Measurements from ENCODE around the gene ALG10.
A peak's percentile ranks its signal among the peaks of the same experiment; 100 is the strongest.
"Not testable (repeated sequence)": the region's sequence is repeated elsewhere in the genome, so short reads cannot be mapped to it uniquely, and the experiment has no call there.

ALG10 gene, protein sequence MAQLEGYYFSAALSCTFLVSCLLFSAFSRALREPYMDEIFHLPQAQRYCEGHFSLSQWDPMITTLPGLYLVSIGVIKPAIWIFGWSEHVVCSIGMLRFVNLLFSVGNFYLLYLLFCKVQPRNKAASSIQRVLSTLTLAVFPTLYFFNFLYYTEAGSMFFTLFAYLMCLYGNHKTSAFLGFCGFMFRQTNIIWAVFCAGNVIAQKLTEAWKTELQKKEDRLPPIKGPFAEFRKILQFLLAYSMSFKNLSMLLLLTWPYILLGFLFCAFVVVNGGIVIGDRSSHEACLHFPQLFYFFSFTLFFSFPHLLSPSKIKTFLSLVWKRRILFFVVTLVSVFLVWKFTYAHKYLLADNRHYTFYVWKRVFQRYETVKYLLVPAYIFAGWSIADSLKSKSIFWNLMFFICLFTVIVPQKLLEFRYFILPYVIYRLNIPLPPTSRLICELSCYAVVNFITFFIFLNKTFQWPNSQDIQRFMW

DNA sequence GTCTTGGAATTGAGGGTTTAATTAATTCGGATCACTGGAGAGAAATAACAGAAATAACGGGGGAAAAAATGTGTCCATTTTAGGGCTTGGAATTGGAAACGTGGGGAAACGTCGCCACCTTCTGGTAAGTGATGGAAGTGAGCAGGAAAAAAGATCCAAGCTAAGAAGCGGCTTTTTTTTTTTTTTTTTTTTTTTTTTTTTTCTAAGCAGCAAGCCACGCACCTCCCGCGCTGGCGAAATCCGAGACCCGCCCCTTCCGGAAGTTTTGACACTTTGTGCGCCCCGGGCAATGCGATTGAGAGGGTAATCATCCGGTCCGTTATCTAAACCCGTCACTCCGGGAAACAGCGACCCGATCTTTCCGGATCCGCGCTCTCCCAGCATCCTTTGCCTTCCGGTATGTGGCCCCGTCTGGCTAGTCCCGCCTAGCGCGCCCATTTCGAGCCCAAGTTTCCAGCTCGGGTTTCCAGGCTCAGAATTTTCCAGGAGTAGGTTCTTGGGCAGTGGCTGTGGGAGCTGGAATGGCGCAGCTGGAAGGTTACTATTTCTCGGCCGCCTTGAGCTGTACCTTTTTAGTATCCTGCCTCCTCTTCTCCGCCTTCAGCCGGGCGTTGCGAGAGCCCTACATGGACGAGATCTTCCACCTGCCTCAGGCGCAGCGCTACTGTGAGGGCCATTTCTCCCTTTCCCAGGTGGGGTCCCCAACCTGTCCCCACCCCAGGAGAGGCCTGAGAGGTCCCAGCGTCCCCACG, at the start of gene ALG10:
TSS of gene ALG10 (plus strand) at position 418 of the 752 bp plus-strand sequence. CDS start at position 522, 104 bp downstream.
- DNase-seq: peak; percentile 90

- not testable (repeated sequence) for DNase-seq
These were observed 49.4 kb upstream of the ALG10 start for GRCh38 chr12:33972884-33973283.

- DNase-seq: no peak
These were observed 44.4 kb upstream of the ALG10 start for GRCh38 chr12:33977887-33978286.

DNA sequence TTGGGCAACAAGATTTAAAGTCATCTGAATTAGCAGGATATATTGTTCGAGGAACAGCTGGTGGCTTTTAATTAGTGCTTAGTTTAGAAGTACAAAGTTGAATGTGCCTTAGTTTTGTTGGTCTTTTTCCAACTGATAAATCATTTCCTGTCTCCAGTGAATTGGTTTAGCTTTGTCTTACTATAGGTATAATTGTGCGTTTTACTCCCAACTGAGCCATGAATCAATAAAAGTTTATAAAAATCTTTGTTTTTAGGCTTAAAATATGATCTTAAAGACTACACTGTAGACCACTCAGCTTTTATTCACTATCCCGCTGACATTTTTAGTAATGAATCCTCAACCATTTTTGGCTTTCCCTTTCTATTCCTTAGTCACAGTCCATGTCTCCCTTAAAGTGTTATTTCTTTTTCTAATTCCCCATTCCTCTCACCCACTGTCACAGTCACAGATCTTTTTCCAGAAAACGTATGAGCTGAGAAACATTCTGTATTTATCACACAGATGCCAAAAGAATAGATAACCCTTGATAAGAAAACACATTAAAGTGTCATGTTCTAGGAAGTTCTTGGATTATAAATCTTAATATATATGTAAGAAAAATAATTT, 34.0 kb upstream of the ALG10 start:
- DNase-seq: no peak

DNA sequence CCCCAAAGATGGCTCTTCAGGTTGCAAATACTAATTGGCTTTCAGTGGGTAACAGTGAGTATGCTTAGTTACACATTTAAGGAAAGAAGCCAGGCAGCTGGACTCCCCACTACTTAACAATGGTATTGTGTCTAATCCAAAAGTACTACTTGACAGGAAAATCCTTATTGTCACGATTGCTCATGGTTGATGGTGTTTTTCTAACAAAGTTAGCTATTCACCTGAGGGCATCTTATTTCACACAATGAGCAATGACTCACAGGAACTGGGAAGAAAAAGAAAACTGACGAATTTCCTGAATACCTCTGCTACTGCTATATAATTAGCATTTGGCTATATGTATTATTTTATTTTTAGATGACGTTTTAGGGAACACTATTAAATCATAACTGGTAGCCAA, 33.4 kb upstream of the ALG10 start:
- no peak for DNase-seq

DNA sequence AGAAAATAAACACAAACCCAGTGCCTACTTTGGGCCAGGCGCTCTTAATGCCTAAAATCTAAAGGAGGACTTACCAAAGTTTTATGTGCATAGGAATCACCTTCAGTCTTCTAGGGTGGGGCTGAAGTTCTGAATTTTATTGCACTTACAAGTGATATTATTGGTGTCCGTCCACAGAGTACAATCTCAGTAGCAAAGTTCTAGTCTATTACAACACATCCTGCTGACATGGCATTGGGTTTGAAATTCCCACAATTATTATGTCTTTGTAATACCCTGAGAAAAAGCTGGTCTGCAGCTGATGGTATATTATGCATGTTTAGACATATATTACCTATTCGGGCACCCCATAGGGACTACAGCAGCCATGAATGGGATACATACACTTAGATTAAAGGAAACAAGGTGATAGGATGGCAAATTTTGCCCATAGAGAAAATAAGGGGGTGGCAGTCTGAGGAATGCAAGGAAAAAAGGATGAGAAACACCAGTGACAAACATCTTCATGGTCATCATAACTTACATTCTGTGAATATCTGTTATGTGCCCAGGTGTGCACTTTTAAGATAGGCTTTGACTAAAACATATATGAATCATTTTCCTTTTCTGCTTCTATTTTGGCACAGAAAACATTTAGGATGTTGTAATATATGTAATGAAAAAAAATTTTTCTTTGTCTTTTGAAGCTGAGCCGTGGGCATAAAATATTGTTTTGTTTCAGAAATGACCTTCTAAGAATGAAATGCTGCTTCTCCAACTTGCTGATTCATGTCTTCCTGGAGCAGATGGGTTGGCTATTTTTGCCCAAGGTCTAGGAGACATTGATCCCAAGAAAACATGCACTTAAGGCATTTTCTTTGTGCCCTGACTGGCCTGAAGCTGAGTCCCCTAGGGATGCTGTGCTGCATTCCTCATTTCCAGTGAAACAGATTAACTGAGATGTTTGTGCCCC, 27.2 kb upstream of the ALG10 start:
- DNase-seq: no peak

DNA sequence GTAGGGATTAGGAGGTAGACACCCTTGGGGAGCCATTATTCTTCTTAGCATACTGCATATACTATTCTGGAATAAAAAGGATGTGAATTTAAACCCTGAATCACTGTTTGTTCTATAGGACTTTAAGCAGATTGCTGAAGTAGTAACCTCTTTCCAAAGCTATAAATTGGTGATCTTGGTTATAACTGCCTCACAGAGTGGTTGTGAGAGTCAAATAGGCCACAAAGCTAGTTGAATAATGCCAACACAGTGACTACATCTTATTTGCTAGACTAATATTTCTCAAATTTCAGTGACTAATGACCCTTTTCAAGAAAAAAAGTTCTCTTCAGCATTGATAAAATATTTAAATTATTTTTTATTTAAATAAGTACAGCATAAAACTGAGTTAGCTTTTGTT, 13.5 kb upstream of the ALG10 start:
- not testable (repeated sequence) for DNase-seq

DNA sequence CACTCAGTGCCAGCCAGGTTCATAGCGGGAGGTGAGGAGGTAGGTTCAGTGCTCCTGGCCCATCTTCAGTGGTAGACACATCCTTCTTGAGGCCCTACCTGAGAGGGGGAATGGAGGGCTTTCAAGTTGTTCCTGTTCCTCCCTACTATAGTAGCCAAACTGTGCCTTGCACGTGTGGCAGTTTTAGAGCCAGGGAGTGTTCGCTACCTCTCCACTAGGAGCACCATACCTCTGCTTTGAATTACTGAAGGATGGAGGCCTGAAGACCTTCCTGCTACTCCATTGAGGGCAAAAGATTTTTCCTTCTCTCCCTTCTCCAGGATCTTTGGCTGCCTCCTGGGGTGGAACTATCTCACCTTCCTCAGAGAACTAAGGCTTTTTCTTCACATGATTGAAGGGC, 5.9 kb upstream of the ALG10 start:
- DNase-seq: no peak

GRCh38 chr12:34021071-34021470, 1.2 kb upstream of the ALG10 start:
- no peak for DNase-seq

- DNase-seq: not testable (repeated sequence)
These were observed 5.4 kb downstream of the ALG10 start for GRCh38 chr12:34027661-34028060.

GRCh38 chr12:34030591-34030990, 8.3 kb downstream of the ALG10 start:
- DNase-seq: no peak

DNA sequence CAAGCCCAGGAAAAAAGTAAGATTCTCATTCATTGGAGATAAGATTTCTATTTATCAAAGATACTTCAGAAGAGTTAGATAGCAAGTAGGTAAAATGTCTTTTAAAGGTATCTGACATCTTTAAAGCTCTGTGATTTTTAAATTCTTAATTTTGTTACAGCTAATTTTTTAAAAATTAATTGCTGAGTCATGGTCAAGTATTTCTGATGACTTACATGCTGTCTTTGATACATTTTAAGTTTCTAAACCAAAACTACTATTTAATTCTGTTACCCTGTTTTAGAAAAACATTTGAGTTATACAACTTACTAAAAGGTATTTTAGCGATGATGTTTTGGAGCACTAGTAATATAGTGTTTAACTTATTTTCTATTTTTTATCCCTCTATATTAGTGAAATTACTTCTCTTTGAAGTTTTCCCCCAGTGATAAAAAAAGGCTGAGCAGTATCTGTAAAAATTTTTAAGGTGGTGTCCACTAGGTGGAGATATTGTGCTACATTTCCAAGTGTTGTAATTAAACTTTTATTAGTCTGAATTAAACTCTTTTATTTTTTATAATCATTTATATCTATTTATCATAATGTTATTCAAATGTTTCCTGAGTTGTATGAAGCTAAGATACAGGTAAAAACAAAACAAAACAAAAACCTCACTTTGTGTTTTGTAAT, 11.5 kb downstream of the ALG10 start:
- DNase-seq: no peak

- not testable (repeated sequence) for DNase-seq
These were observed 16.1 kb downstream of the ALG10 start for GRCh38 chr12:34038357-34038756.

DNA sequence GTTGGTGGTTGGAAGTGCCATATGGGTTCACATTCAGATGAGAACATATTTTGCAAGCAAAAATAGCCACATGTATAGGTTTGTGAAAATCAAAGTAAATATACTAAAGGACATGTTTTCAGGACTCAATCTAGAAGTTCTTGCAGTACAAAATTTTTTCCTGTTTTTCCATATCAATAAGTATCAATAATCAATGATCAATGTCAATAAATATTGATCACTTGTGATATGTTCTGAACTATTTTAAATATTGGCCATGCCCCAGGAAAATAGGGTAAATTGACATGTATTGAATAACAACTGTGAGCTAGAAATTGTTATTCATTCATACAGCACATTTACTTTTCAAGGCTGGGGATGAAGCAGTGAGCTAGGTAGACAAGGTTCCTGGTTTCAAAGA, 24.3 kb downstream of the ALG10 start:
- no peak for DNase-seq

GRCh38 chr12:34047855-34048254, 25.6 kb downstream of the ALG10 start:
- DNase-seq: not testable (repeated sequence)

- DNase-seq: no peak
These were observed 26.4 kb downstream of the ALG10 start for GRCh38 chr12:34048714-34049113.

- no peak for DNase-seq
These were observed 29.2 kb downstream of the ALG10 start for GRCh38 chr12:34051486-34051885.

GRCh38 chr12:34054938-34055337, 32.6 kb downstream of the ALG10 start:
- no peak for DNase-seq

Data from NK-92 treated with Interleukin-12 subunit alpha and Interleukin-12 subunit beta, amount 100 ng/mL, for 24 hours (cell line).